A549 (cell line): ENCODE results near the gene LSM4.

ENCODE experiments used
- HDAC2 ChIP-seq: fragments of 200-600 bp; sonication (generic); IDR thresholded peaks from 2 replicates; pipeline ENCODE4 v1.6.1; 2016
- HOXA7 ChIP-seq: fragments of 250-450 bp; sonication (Bioruptor Pico); IDR thresholded peaks from 2 replicates; pipeline ENCODE4 v1.5.0; 2020; ENCODE audit warnings: mild to moderate bottlenecking, moderate library complexity
- KDM5A ChIP-seq: fragments of 200-600 bp; sonication (generic); IDR thresholded peaks from 2 replicates; pipeline ENCODE4 v1.6.1; 2016; ENCODE audit warnings: antibody characterized with exemption, mild to moderate bottlenecking
- TF ChIP-seq, protein P1 (sequence below): fragments of >200 bp; sonication (Bioruptor Twin); formaldehyde crosslinking; IDR thresholded peaks from 3 replicates; pipeline ENCODE4 v1.5.1; 2016

GRCh38 chr19:18290302-18291018, 32.4 kb downstream of the LSM4 start:
- TF ChIP-seq HOXA7 (CRISPR knock-in tag): no peak
- TF ChIP-seq, protein P1, sequence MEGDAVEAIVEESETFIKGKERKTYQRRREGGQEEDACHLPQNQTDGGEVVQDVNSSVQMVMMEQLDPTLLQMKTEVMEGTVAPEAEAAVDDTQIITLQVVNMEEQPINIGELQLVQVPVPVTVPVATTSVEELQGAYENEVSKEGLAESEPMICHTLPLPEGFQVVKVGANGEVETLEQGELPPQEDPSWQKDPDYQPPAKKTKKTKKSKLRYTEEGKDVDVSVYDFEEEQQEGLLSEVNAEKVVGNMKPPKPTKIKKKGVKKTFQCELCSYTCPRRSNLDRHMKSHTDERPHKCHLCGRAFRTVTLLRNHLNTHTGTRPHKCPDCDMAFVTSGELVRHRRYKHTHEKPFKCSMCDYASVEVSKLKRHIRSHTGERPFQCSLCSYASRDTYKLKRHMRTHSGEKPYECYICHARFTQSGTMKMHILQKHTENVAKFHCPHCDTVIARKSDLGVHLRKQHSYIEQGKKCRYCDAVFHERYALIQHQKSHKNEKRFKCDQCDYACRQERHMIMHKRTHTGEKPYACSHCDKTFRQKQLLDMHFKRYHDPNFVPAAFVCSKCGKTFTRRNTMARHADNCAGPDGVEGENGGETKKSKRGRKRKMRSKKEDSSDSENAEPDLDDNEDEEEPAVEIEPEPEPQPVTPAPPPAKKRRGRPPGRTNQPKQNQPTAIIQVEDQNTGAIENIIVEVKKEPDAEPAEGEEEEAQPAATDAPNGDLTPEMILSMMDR: no peak
- TF ChIP-seq HDAC2: no peak
- no peak for TF ChIP-seq KDM5A
